Measurements from ENCODE around the gene PLXNA2. TPM values are rescaled to one million over a fixed set of nuclear protein-coding genes. Genes with fewer than 3 reads are reported as not detected.

PLXNA2 gene
- total RNA-seq, 6 experiments from 2014 or later = 20.9 to 29.9 (median 28.1) TPM

- no peak overlapping the region for H3K4me3 Mint-ChIP-seq
- no peaks in the 10 kb centered on the region; the same call in none of the 2 replicates for H3K27me3 Mint-ChIP-seq (ENCODE audit: insufficient read depth)
- H3K4me1 Mint-ChIP-seq (ENCODE audit: low read depth) = peaks cover 22% of the 10 kb centered on the region
- H3K36me3 Mint-ChIP-seq (ENCODE audit: low read depth) = peaks cover 31% of the 10 kb centered on the region; the same call in 1 of the 2 replicates
- H3K27ac Mint-ChIP-seq = peak overlapping the region; percentile 29; the same call in 1 of the 2 replicates
- no peak for TF ChIP-seq CTCF (IDR thresholded peaks at IDR 0.05)
- H3K9me3 Mint-ChIP-seq = no peaks in the 10 kb centered on the region
- no peak for DNase-seq
Observed at GRCh38 chr1:208098773-208099172, 145.4 kb downstream of the PLXNA2 start.

- Mint-ChIP-seq H3K4me3 (no peak overlapping the region), H3K36me3 (ENCODE audit: low read depth) (peaks cover 47% of the 10 kb centered on the region), H3K9me3 (no peaks in the 10 kb centered on the region), H3K27me3 (ENCODE audit: insufficient read depth) (peaks cover 1% of the 10 kb centered on the region), H3K27ac (peak overlapping the region; percentile 96), H3K4me1 (ENCODE audit: low read depth) (peaks cover 25% of the 10 kb centered on the region)
- DNase-seq = peak; percentile 90
- peak; percentile 92 for TF ChIP-seq CTCF (IDR thresholded peaks at IDR 0.05)
Observed at GRCh38 chr1:208093754-208094719, 150.1 kb downstream of the PLXNA2 start.

GRCh38 chr1:208093046-208093445 is 151.1 kb downstream of the PLXNA2 start:
- Mint-ChIP-seq H3K27me3 (ENCODE audit: insufficient read depth) (peaks cover 1% of the 10 kb centered on the region), H3K4me1 (ENCODE audit: low read depth) (peaks cover 35% of the 10 kb centered on the region), H3K9me3 (no peaks in the 10 kb centered on the region), H3K4me3 (no peak overlapping the region), H3K36me3 (ENCODE audit: low read depth) (peaks cover 42% of the 10 kb centered on the region), H3K27ac (peak overlapping the region; percentile 45)
- no peak for TF ChIP-seq CTCF (IDR thresholded peaks at IDR 0.05)
- DNase-seq = no peak

- TF ChIP-seq CTCF (IDR thresholded peaks at IDR 0.05) = no peak
- Mint-ChIP-seq H3K4me1 (ENCODE audit: low read depth) (peaks cover 54% of the 10 kb centered on the region), H3K4me3 (peak overlapping the region; percentile 74), H3K36me3 (ENCODE audit: low read depth) (peaks cover 45% of the 10 kb centered on the region), H3K27me3 (ENCODE audit: insufficient read depth) (peaks cover 3% of the 10 kb centered on the region), H3K9me3 (no peaks in the 10 kb centered on the region), H3K27ac (peak overlapping the region; percentile 90)
- DNase-seq = peak; percentile 60
Observed at GRCh38 chr1:208090388-208091301, 153.5 kb downstream of the PLXNA2 start.

- no peak for TF ChIP-seq CTCF (IDR thresholded peaks at IDR 0.05)
- Mint-ChIP-seq H3K9me3 (no peaks in the 10 kb centered on the region), H3K4me1 (ENCODE audit: low read depth) (peaks cover 57% of the 10 kb centered on the region), H3K27ac (peak overlapping the region; percentile 90), H3K36me3 (ENCODE audit: low read depth) (peaks cover 39% of the 10 kb centered on the region), H3K4me3 (peak overlapping the region; percentile 74), H3K27me3 (ENCODE audit: insufficient read depth) (peaks cover 3% of the 10 kb centered on the region)
- DNase-seq = peak; percentile 12
Observed at GRCh38 chr1:208089761-208090370, 154.3 kb downstream of the PLXNA2 start.
